ENCODE results near the gene PHACTR4. TPM values are rescaled to one million over a fixed set of nuclear protein-coding genes. Genes with fewer than 3 reads are reported as not detected.

PHACTR4 gene
- total and polyA plus RNA-seq, 2 of the 13 experiments (the other 11 are each of a cell fraction or from before 2014, with no cell fraction given): 13.9 to 17.1 TPM

GRCh38 chr1:28451011-28451410 lies 81.5 kb downstream of the PHACTR4 start:
- ChIA-PET CTCF (ENCODE audit: low intra/inter-chr PET ratio, low total read pairs) (no interaction called here), POLR2A (interaction anchor here (0.6 kb wide), 1 partner anchor 49 kb away, joined by 3 read pairs; no protein-coding TSS in a partner anchor)
- DNase-seq (ENCODE audit: low spot score): no peak
- in situ Hi-C loops (cut with HindIII; ENCODE audit: extremely low pct_ligation_motif_present, low pct_unique_long_range_greater_than_20kb): no loop called here
- BruUV-seq (replicated peaks): no TSS peak
- Histone ChIP-seq H3K27ac (ENCODE audit: extremely low read length, insufficient read depth, low read length) (no peak overlapping the region), H3K27me3 (ENCODE audit: control insufficient read depth in 1 of 2, insufficient read depth in 2 of 2, low read length in 2 of 2) (no peaks in the 10 kb centered on the region), H3K4me1 (ENCODE audit: insufficient read depth, low read length) (peaks cover 35% of the 10 kb centered on the region), H3K36me3 (replicated peaks in 1 of 2; ENCODE audit: control insufficient read depth in 1 of 2, insufficient read depth in 2 of 2, low read length in 2 of 2) (peaks cover 8 to 19% of the 10 kb centered on the region in 2 experiments; a peak in 4 of 5 replicates), H3K9me3 (ENCODE audit: low read length) (no peaks in the 10 kb centered on the region), H4K20me1 (ENCODE audit: insufficient read depth, low read length) (no peaks in the 10 kb centered on the region), H2AFZ (ENCODE audit: low read length) (no peak overlapping the region), H3K4me3 (replicated peaks in 1 of 3; ENCODE audit: insufficient read depth in 1 of 3, low read depth in 2 of 3, low read length in 3 of 3) (no peak overlapping the region), H3K9ac (ENCODE audit: insufficient read depth, low read depth, low read length) (no peak overlapping the region), H3K79me2 (ENCODE audit: insufficient read depth, low read length) (peaks cover 11% of the 10 kb centered on the region), H3K4me2 (ENCODE audit: low read depth, low read length) (no peak overlapping the region)
- FAIRE-seq: no peak
- no peak for ATAC-seq
- TF ChIP-seq ZBTB3 (CRISPR knock-in tag; IDR thresholded peaks at IDR 0.05; ENCODE audit: borderline replicate concordance, low read depth): no peak
- TF ChIP-seq ZFP36 (IDR thresholded peaks at IDR 0.05; ENCODE audit: borderline replicate concordance, low read depth, low read length, partially characterized antibody): no peak
- no peak for TF ChIP-seq ZFP62 (CRISPR knock-in tag; IDR thresholded peaks at IDR 0.05)
- no peak for TF ChIP-seq ZNF672 (CRISPR knock-in tag; IDR thresholded peaks at IDR 0.05)
- no peak for TF ChIP-seq TRIM22 (IDR thresholded peaks at IDR 0.05)
- TF ChIP-seq ZSCAN5A (CRISPR knock-in tag; IDR thresholded peaks at IDR 0.05; ENCODE audit: borderline replicate concordance): no peak
- TF ChIP-seq THRA (CRISPR knock-in tag; IDR thresholded peaks at IDR 0.05; ENCODE audit: borderline replicate concordance): no peak
- TF ChIP-seq ZFP36L1 (CRISPR knock-in tag; IDR thresholded peaks at IDR 0.05): no peak
- TF ChIP-seq ELF1 (CRISPR knock-in tag; IDR thresholded peaks at IDR 0.05): no peak
- TF ChIP-seq ATF3 (CRISPR knock-in tag; IDR thresholded peaks at IDR 0.05): no peak
- no peak for TF ChIP-seq ZNF30 (CRISPR knock-in tag; IDR thresholded peaks at IDR 0.05)
- TF ChIP-seq DDIT3 (CRISPR knock-in tag; IDR thresholded peaks at IDR 0.05): no peak
- no peak for TF ChIP-seq BHLHE40 (IDR thresholded peaks at IDR 0.05; ENCODE audit: low read length)
- no peak for TF ChIP-seq ZNF614 (CRISPR knock-in tag; IDR thresholded peaks at IDR 0.05; ENCODE audit: borderline replicate concordance)
- TF ChIP-seq SNAI1 (CRISPR knock-in tag; IDR thresholded peaks at IDR 0.05; ENCODE audit: borderline replicate concordance): no peak
- intact Hi-C loops (cut with micrococcal nuclease; ENCODE audit: unreplicated experiment): no loop called here
- 99% methylated on average over 5 of the region's 5 CpGs for WGBS (ENCODE audit: low lambda C conversion rate)
